ENCODE measurements around the gene NCAM2.

Gene NCAM2

DNA sequence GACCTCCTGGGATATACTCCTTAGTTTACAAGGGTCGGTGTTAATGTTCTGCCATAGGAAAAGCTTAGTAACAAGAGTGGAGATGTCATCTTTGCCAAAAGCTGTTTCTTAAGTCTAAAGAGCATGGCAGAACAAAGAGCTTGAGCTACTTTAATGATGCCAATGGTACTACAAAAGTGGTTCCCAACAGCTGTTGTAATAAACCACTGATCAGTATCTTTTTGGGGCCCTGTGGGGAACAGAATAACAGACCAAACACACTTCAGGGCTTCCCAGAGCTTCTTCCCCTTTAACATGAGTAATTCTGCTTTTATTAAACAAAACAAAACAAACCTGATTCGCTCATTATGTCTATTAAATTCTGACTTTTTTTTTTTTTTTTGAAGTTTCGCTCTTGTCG is 116.3 kb downstream of the NCAM2 start:
- no peak overlapping the region for H3K4me3 ChIP-seq (replicated peaks; ENCODE audit: insufficient read depth, low read length)
- no peaks in the 10 kb centered on the region for H3K27me3 ChIP-seq (ENCODE audit: insufficient read depth, poor library complexity, severe bottlenecking)
- no peak for TF ChIP-seq GABPA (IDR thresholded peaks at IDR 0.05; ENCODE audit: low read depth)
- DNase-seq (ENCODE audit: low read depth in 1 of 2, low spot score in 1 of 2): peak in 1 of 2 experiments; percentile 36
- no peak overlapping the region for H3K27ac ChIP-seq (replicated peaks)

DNA sequence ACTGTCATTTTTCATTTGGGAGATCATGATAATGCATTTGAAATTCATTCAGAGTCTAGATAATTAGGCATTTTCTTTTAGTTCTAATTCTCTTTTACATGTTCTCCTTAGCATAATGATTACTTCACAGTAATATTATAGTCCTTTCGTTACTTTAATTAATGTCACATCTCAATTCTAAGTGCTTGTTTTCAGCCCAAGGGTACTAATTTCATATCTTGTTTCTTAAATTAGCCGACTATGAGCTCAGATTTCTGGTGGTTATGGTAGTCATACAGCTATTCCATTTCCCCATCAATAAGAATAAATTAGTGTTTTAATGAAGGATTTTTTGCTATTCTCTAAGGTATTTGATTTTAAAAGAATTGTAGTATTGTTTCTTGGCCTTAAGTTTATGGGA is 120.9 kb downstream of the NCAM2 start:
- no peaks in the 10 kb centered on the region for H3K27me3 ChIP-seq (ENCODE audit: insufficient read depth, poor library complexity, severe bottlenecking)

DNA sequence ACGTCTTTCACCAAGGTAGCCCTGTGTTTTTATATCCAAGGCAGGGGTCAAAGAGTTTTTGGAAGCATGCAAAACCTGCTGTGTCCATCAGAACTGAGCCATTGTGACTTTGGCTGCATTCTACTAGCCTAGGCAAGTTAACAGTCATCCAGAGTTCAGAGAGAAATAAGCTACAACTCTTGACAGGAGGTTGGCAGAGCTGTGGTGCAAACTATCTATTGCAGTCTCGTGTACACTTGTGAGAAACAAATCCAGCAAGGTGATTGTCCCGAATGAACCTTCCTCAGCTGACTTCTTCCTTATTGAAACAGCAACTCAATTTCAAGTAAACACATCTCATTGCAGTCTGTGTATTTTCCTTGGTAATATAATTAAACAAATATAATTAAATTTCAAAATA is 124.5 kb downstream of the NCAM2 start:
- TF ChIP-seq, protein P1, sequence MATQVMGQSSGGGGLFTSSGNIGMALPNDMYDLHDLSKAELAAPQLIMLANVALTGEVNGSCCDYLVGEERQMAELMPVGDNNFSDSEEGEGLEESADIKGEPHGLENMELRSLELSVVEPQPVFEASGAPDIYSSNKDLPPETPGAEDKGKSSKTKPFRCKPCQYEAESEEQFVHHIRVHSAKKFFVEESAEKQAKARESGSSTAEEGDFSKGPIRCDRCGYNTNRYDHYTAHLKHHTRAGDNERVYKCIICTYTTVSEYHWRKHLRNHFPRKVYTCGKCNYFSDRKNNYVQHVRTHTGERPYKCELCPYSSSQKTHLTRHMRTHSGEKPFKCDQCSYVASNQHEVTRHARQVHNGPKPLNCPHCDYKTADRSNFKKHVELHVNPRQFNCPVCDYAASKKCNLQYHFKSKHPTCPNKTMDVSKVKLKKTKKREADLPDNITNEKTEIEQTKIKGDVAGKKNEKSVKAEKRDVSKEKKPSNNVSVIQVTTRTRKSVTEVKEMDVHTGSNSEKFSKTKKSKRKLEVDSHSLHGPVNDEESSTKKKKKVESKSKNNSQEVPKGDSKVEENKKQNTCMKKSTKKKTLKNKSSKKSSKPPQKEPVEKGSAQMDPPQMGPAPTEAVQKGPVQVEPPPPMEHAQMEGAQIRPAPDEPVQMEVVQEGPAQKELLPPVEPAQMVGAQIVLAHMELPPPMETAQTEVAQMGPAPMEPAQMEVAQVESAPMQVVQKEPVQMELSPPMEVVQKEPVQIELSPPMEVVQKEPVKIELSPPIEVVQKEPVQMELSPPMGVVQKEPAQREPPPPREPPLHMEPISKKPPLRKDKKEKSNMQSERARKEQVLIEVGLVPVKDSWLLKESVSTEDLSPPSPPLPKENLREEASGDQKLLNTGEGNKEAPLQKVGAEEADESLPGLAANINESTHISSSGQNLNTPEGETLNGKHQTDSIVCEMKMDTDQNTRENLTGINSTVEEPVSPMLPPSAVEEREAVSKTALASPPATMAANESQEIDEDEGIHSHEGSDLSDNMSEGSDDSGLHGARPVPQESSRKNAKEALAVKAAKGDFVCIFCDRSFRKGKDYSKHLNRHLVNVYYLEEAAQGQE (IDR thresholded peaks at IDR 0.05; ENCODE audit: insufficient replicate concordance, low read depth): no peak
- no peak for TF ChIP-seq SPI1 (IDR thresholded peaks at IDR 0.05; ENCODE audit: borderline replicate concordance, low read depth)
- TF ChIP-seq GABPA (IDR thresholded peaks at IDR 0.05; ENCODE audit: low read depth): no peak
- TF ChIP-seq, protein P2, sequence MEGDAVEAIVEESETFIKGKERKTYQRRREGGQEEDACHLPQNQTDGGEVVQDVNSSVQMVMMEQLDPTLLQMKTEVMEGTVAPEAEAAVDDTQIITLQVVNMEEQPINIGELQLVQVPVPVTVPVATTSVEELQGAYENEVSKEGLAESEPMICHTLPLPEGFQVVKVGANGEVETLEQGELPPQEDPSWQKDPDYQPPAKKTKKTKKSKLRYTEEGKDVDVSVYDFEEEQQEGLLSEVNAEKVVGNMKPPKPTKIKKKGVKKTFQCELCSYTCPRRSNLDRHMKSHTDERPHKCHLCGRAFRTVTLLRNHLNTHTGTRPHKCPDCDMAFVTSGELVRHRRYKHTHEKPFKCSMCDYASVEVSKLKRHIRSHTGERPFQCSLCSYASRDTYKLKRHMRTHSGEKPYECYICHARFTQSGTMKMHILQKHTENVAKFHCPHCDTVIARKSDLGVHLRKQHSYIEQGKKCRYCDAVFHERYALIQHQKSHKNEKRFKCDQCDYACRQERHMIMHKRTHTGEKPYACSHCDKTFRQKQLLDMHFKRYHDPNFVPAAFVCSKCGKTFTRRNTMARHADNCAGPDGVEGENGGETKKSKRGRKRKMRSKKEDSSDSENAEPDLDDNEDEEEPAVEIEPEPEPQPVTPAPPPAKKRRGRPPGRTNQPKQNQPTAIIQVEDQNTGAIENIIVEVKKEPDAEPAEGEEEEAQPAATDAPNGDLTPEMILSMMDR (IDR thresholded peaks at IDR 0.05; ENCODE audit: insufficient read depth, low read length): no peak
- TF ChIP-seq POLR2AphosphoS5 (IDR thresholded peaks at IDR 0.05; ENCODE audit: low read depth): no peak
- DNase-seq (ENCODE audit: low read depth in 1 of 2, low spot score in 1 of 2): no peak
- Histone ChIP-seq H3K27ac (replicated peaks) (no peak overlapping the region), H3K27me3 (ENCODE audit: insufficient read depth, poor library complexity, severe bottlenecking) (no peaks in the 10 kb centered on the region), H3K4me3 (replicated peaks; ENCODE audit: insufficient read depth, low read length) (no peak overlapping the region)

More for the DNA sequence above, 120.9 kb downstream of the NCAM2 start:
- Histone ChIP-seq H3K4me3 (replicated peaks; ENCODE audit: insufficient read depth, low read length) (no peak overlapping the region), H3K27ac (replicated peaks) (no peak overlapping the region)
- DNase-seq (ENCODE audit: low read depth in 1 of 2, low spot score in 1 of 2): no peak
- TF ChIP-seq, protein P1 (IDR thresholded peaks at IDR 0.05; ENCODE audit: insufficient replicate concordance, low read depth): no peak
- TF ChIP-seq, protein P2 (IDR thresholded peaks at IDR 0.05; ENCODE audit: insufficient read depth, low read length): no peak

DNA sequence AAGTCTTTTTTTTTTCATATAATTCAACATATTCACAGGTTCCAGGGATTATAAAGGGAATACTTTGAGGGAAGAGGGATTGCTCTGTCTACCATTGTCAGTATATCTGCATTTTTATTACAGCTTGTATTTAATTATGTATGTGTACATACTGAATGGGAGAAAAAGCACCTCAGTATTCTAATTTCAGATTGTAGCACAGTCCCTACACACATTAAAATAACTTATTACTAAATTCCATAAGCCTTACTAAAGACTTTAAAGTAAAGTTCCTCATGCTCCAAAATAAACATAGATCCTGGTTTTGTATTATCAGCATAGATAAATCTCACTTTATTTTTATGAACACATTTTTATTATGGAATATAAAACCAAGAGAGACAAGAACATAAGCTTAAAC is 134.2 kb downstream of the NCAM2 start:
- no peak overlapping the region for H3K4me3 ChIP-seq (replicated peaks; ENCODE audit: insufficient read depth, low read length)
- no peaks in the 10 kb centered on the region for H3K27me3 ChIP-seq (ENCODE audit: insufficient read depth, poor library complexity, severe bottlenecking)
- no peak overlapping the region for H3K27ac ChIP-seq (replicated peaks)
- TF ChIP-seq GABPA (IDR thresholded peaks at IDR 0.05; ENCODE audit: low read depth) (no peak), SPI1 (IDR thresholded peaks at IDR 0.05; ENCODE audit: borderline replicate concordance, low read depth) (no peak), POLR2AphosphoS5 (IDR thresholded peaks at IDR 0.05; ENCODE audit: low read depth) (no peak)
- TF ChIP-seq, protein P2 (IDR thresholded peaks at IDR 0.05; ENCODE audit: insufficient read depth, low read length): no peak
- TF ChIP-seq, protein P1 (IDR thresholded peaks at IDR 0.05; ENCODE audit: insufficient replicate concordance, low read depth): no peak
- DNase-seq (ENCODE audit: low read depth in 1 of 2, low spot score in 1 of 2): no peak

Measured in HL-60 (cell line).